Ascending aorta (tissue), 2 donors: ENCODE data around the gene IGBP1. TPM values are rescaled to one million over a fixed set of nuclear protein-coding genes. Genes with fewer than 3 reads are reported as not detected.

Source experiments
- DNase-seq, 2 donors: peaks; one replicate each; pipeline ENCODE4 v3.0.0-alpha.2; 2019; ENCODE audit warnings: low spot score in 2 of 2
- H3K27ac ChIP-seq, 2 donors: fragments of 200-600 bp; sonication (generic); one replicate each; pipeline ENCODE4 v1.5.1; 2016 to 2017; ENCODE audit warnings: mild to moderate bottlenecking in 1 of 2
- H3K27me3 ChIP-seq: fragments of 200-600 bp; sonication (generic); one replicate; pipeline ENCODE4 v1.5.1; 2017
- H3K36me3 ChIP-seq, 2 donors: fragments of 200-600 bp; sonication (generic); one replicate each; pipeline ENCODE4 v1.5.1; 2016
- H3K4me1 ChIP-seq, 2 donors: fragments of 200-600 bp; sonication (generic); one replicate each; pipeline ENCODE4 v1.5.1; 2016 to 2017; ENCODE audit warnings: mild to moderate bottlenecking in 1 of 2
- H3K4me3 ChIP-seq, 2 donors: fragments of 200-600 bp; sonication (generic); one replicate each; pipeline ENCODE4 v1.5.1; 2016 to 2017; ENCODE audit warnings: mild to moderate bottlenecking in 1 of 2
- H3K9me3 ChIP-seq, 2 donors: fragments of 200-600 bp; sonication (generic); one replicate each; pipeline ENCODE4 v1.5.1; 2016
- CTCF ChIP-seq, 3 experiments: fragments of 200-600 bp in 2 of 3; fragments of 450-650 bp in 1 of 3; sonication (generic) in 2 of 3; IDR thresholded peaks; one replicate each; pipeline ENCODE4 v1.5.1; 2016 to 2019; ENCODE audit warnings: antibody characterized with exemption in 3 of 3, mild to moderate bottlenecking in 1 of 3, moderate library complexity in 1 of 3
- intact Hi-C: fragments of 100-400 bp; cut with DNase I; formaldehyde crosslinking; loops from one replicate; pipeline ENCODE4 v1.15.1; 2023
- total RNA-seq: library from RNA; depleted of rRNA; stranded (reverse); fragments of >200 nt; gene quantifications from one replicate; pipeline ENCODE4 v1.1.0, GENCODE V29; 2016

The IGBP1 gene
- total RNA-seq, 1 donor from 2014 or later = 20.1 TPM

GRCh38 chrX:70138622-70139021 is 5.4 kb downstream of the IGBP1 start:
- Histone ChIP-seq H3K4me3 (no peak overlapping the region), H3K9me3 (no peaks in the 10 kb centered on the region), H3K4me1 (no peaks in the 10 kb centered on the region), H3K27ac (no peak overlapping the region), H3K36me3 (peaks cover 0 to 4% of the 10 kb centered on the region in 2 donors), H3K27me3 (no peaks in the 10 kb centered on the region)
- intact Hi-C loops = loop anchor here (10.0 kb wide), 1 partner anchor 156 kb away; the partner anchor contains the start of gene KIF4A
- no peak for TF ChIP-seq CTCF (IDR thresholded peaks at IDR 0.05)
- no peak for DNase-seq

GRCh38 chrX:70139736-70140135 is 6.5 kb downstream of the IGBP1 start:
- no peak for TF ChIP-seq CTCF (IDR thresholded peaks at IDR 0.05)
- intact Hi-C loops = loop anchor here (10.0 kb wide), 1 partner anchor 155 kb away; the partner anchor contains the start of gene KIF4A
- Histone ChIP-seq H3K27ac (no peak overlapping the region), H3K36me3 (peaks cover 0 to 4% of the 10 kb centered on the region in 2 donors), H3K9me3 (no peaks in the 10 kb centered on the region), H3K27me3 (no peaks in the 10 kb centered on the region), H3K4me3 (no peak overlapping the region), H3K4me1 (no peaks in the 10 kb centered on the region)
- DNase-seq = no peak

- H3K4me3 ChIP-seq = no peak overlapping the region
- no peak for DNase-seq
- no peaks in the 10 kb centered on the region for H3K4me1 ChIP-seq
- no peaks in the 10 kb centered on the region for H3K27me3 ChIP-seq
- H3K36me3 ChIP-seq = peaks cover 0 to 4% of the 10 kb centered on the region in 2 donors
- no peak overlapping the region for H3K27ac ChIP-seq
- TF ChIP-seq CTCF (IDR thresholded peaks at IDR 0.05) = no peak
- no peaks in the 10 kb centered on the region for H3K9me3 ChIP-seq
- intact Hi-C loops = no loop called here
Measured at GRCh38 chrX:70141373-70141772, 8.1 kb downstream of the IGBP1 start.

- no peak overlapping the region for H3K4me3 ChIP-seq
- H3K36me3 ChIP-seq = no peaks in the 10 kb centered on the region
- H3K9me3 ChIP-seq = no peaks in the 10 kb centered on the region
- H3K27me3 ChIP-seq = no peaks in the 10 kb centered on the region
- H3K27ac ChIP-seq = no peak overlapping the region
- TF ChIP-seq CTCF (IDR thresholded peaks at IDR 0.05) = no peak
- H3K4me1 ChIP-seq = no peaks in the 10 kb centered on the region
- intact Hi-C loops = no loop called here
- DNase-seq = no peak
Measured at GRCh38 chrX:70166601-70167590, 33.6 kb downstream of the IGBP1 start.

- Histone ChIP-seq H3K27me3 (no peaks in the 10 kb centered on the region), H3K36me3 (no peaks in the 10 kb centered on the region), H3K27ac (peak overlapping the region in 1 of 2 donors; percentile 1), H3K4me1 (no peaks in the 10 kb centered on the region), H3K9me3 (no peaks in the 10 kb centered on the region), H3K4me3 (peak overlapping the region in 1 of 2 donors; percentile 16)
- DNase-seq = peak in 1 of 2 donors; percentile 67
- intact Hi-C loops = no loop called here
- no peak for TF ChIP-seq CTCF (IDR thresholded peaks at IDR 0.05)
Measured at GRCh38 chrX:70168238-70169188, 35.3 kb downstream of the IGBP1 start.
